ENCODE data around the gene SAP30BP.
"Not testable (repeated sequence)": the region's sequence is repeated elsewhere in the genome, so short reads cannot be mapped to it uniquely, and the experiment has no call there.

SAP30BP gene

GRCh38 chr17:75634376-75634740 lies 32.8 kb upstream of the SAP30BP start:
- DNase-seq, result no peak

DNA sequence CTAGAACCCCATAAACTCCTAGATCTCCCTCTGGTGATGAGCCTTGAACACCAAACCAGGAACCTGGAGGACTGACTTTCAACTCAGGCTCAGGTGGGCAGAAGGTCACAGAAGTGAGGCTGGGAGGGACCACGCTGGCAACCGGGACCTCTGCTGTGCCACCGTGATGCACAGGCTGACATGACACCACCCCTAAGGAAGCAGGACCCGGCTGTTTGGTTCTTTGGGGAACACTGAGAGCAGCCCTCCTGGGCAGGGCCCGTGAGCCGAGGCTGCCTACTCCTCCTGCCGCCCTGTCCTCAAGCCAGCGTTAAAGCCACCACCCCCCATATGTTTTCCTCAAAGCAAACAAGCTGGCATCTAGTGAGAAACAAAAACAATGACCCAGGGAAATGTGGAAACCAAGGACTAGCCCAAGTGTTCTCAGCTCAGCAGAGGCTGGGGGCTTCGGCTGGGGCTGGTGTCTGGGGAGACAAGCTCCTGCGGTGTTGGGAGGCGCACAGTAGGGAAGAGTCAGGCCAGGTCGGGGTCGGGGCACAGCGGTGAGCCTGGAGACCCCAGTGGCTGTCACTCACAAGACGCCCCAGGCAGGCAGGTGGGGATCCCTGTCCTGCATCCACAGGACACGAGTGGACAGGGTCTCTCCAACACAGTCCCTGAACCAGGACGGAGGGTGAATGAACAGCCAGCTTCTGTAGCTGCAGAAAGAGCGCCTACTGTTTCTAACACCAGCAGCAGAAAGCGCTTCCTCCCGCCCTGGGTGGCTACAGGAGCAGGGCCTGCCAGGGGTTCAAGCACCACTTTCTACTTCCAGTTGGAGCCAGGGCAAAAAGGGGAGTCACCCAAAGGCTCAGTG lies 32.2 kb upstream of the SAP30BP start:
- DNase-seq, result no peak

DNA sequence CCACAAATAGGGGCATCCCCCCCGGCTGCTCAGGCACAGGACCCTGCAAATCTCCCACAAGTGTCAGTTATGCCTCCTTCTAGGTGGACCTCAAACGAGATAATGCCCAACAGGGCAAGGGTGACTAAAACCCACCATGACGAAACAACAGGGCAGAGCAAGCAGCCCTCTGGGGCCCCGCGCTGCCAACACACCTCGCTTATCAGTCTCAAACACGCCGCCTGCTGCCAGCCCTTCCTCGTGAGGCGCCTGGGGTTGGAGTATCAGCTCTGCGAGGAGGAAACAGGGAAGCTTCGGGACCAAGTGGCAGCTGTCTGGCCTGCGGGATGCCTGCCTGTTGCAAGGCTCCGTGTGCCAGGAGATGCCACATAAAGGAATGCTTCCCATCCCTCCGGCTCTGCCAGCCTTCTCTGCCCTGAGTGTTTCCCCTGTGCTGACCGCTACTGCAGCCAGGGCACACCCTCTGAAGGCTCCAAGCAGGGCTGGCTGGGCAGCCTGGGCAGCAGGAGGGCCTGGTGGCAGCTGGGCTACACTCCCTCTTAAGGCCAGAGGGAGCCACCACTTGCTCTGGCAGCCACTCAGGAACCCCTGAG lies 31.4 kb upstream of the SAP30BP start:
- no peak for DNase-seq

DNA sequence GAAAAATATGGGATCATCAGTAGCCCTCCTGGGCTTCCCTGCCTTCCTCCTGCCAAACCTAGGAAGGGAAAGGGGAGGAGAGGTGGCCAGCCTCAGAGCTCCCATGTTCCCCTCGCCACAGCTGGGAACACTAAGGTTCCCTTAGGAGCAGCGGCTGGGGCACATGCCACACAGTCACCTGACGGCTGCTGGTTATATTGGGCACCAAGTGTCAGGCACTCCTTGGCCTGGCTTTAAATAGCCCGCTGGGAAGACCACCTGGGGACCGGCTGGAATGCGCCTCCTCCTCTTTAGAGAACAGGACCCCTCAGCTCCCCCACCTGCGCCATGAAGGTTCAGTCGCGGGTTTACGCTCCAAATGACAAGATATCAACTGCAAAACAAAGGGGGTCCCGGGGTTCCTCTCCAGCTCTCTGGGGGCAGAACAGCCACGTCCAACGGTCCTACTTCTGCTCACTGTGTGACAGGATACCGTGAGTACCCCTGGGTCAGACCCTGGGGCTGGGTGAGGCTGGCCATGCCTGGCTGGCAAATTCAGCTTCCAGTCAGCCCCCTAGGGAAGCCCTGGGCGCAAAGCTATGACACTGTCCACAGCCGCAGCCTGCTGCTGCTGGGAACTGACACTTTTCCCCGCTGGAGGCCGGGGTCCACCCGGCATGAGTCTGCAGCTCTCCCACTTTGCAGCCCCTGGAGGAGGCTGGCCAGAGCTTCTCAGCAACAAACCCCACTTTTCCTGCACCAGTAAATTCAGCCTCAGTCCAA lies 30.6 kb upstream of the SAP30BP start:
- DNase-seq, result no peak

GRCh38 chr17:75637143-75637538 lies 30.0 kb upstream of the SAP30BP start:
- no peak for DNase-seq

- DNase-seq, result no peak
Measured at GRCh38 chr17:75637551-75637950, 29.6 kb upstream of the SAP30BP start.

DNA sequence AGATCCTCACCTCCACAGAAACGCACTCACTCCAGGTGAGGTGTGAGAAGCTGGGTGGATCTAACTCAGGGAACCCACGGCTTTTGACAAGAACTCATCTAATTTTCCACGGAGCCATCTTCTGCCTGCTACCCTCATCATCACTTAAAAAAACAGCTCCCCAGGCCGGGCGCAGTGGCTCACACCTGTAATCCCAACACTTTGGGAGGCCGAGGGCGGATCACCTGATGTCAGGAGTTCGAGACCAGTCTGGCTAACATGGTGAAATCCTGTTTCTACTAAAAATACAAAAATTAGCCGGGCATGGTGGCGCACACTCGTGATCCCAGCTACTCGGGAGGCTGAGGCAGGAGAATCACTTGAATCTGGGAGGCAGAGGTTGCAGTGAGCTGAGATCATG lies 29.1 kb upstream of the SAP30BP start:
- not testable (repeated sequence) for DNase-seq

DNA sequence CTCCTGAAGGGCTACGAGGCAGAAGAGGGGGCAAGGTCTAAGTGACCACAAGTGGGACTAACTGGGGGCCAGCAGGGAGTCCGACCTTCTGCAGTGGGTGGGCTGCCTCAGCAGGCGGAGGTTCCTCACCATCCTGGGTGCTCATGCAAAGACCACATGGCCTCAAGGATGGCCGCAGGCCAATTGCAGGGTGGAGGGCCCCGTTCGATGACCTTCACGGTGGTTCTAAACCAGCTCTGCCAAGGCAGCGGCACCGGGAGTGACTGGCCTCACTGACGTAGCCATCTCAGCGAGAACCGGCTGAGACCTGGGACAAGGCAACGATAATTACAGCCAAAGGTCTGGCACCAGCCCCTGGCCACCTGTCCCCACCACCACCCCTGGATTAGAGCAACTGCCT lies 28.2 kb upstream of the SAP30BP start:
- DNase-seq, result no peak

DNA sequence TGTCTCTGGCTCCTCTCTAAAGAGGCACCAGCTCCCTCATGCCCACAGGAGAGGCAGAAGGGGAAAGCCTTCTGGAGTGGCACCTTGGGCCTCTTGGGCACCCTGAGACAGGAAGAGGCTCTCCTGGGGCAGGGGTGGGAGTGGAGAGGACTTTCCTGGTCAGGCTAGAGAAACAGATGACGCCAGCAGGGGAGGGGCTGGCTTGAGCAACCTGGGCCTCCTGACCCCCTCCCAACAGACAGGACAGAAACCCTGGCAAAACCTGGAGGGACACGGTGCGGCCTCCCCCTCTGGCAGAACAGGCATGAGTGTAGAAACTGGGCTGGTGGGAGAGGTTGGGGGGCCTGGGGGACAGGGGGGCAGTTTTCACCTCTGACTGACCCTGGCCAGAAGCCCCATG lies 27.8 kb upstream of the SAP30BP start:
- no peak for DNase-seq

- no peak for DNase-seq
Measured at GRCh38 chr17:75639771-75640555, 27.2 kb upstream of the SAP30BP start.

GRCh38 chr17:75640556-75641119 lies 26.5 kb upstream of the SAP30BP start:
- DNase-seq, result no peak

GRCh38 chr17:75641343-75641742 lies 25.8 kb upstream of the SAP30BP start:
- DNase-seq, result no peak

GRCh38 chr17:75642182-75642783 lies 24.9 kb upstream of the SAP30BP start:
- no peak for DNase-seq

GRCh38 chr17:75642784-75643642 lies 24.1 kb upstream of the SAP30BP start:
- DNase-seq, result no peak

GRCh38 chr17:75643643-75644017 lies 23.5 kb upstream of the SAP30BP start:
- no peak for DNase-seq

DNA sequence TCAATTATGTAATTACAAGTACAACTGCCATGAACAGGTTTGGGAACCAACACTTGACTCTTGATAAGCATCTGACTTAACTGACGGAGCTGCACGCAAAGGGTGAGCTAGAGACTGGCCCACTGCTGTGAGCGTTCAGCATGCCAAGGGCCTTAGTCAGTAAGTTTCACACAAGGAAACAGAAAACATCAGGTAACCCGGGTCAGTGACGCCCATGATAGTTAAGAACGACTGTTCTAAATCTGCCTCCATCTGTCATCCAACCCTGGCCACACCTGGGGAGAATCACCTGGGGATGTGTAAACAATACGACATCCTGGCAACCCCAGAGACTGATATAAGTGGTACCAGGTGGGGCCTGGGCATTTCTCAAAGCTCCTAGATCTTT lies 21.6 kb upstream of the SAP30BP start:
- no peak for DNase-seq

DNA sequence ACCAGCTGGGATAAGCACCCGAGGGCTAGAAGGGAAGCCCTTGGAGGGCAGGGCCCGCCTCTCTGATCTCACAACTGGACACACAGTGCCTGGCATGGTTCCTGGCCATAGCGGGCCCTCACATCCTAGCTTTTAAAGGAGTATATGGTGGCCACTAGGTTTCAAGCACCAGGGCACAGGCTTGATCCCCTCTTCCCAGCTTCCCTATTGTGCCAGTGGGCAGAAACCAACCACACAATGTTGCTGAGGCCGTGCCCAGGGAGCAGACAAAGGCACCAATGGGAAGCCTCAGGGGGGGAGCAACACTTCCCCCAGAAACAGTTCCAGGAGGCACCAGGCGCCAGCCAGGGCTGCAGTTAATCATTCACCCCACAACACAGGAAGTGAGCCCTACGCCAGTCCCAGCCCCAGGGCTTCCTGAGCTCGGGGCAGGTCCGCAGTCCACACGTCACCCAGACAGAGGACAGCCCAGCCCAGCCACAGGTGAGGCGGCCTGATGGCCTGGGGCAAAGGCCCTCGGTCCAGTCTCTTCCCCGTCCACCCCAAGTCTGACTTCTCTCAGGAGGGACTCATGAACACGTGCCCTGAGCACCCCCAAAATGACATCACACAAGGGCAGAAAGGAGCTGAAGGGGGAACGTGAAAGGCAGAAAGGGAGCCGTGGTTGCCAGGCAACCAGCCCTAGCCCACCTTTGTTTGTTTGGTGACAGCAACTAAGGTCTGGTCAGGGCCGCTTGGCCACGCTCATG lies 21.1 kb upstream of the SAP30BP start:
- no peak for DNase-seq

GRCh38 chr17:75646638-75646992 lies 20.5 kb upstream of the SAP30BP start:
- DNase-seq, result no peak

DNA sequence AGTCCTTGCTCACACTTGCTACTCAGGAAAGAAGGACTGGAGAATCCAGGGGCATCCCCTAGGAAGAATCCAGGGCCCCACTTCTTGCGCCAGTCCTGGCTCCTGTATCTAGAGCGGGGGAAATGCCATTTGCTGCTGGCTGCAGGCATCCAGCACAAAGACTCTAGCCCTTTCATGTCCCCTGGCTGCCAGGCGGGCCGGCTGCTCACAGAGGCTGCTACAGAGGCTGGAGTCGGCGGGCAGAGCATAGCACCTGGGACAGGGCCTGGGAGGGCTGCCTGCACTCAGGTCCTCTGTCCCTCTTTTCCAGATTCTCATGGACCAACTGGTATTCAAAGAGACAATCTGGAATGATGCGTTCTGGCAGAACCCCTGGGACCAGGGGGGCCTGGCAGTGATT lies 20.1 kb upstream of the SAP30BP start:
- no peak for DNase-seq

- DNase-seq, result no peak
Measured at GRCh38 chr17:75647921-75648320, 19.2 kb upstream of the SAP30BP start.

DNA sequence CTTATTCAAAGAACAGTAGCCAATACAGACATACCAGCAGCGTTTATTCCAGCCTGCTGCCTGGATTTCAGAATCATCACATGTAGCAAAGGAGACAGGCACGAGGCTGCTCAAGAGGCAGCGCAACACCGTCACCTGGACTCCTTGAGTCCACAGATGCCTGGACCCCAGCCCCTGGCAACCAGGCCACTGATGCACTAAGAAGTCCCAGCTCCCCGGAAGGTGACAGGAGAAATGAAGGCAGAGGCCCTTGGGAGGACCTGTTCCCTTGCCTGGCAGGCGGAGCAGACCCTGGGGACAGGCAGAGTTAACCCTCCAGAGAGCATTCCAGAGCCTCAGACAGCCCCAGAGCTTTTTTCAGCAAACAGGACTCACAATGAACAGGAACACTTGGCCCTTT lies 17.5 kb upstream of the SAP30BP start:
- no peak for DNase-seq

All from T-helper 2 cell (primary cell).